K562 (cell line): Measurements from ENCODE around the gene ASB18. TPM values are rescaled to one million over a fixed set of nuclear protein-coding genes. Genes with fewer than 3 reads are reported as not detected.

ENCODE experiments used
- ATAC-seq: fragments of 200-7000 bp; cut with Tn5 transposase; 3 replicates; pipeline ENCODE4 v1.9.1; 2020; ENCODE audit warnings: moderate library complexity
- BruUV-seq: library from RNA; stranded (reverse); fragments of 400-500 nt; replicated peaks from 2 replicates; lab custom pipeline; 2021; lab: Mats Ljungman, UMichigan
- CTCF ChIA-PET: fragments of 300-600 bp; formaldehyde crosslinking; extraction: SDS; loops from one replicate; lab custom pipeline; 2021; ENCODE audit warnings: low intra/inter-chr PET ratio; lab: Yijun Ruan, JAX
- POLR2A ChIA-PET: fragments of 300-600, 350-650 bp; sonication (Branson Sonifier 250); formaldehyde crosslinking; extraction: SDS; loops from one replicate; lab custom pipeline; 2021; ENCODE audit warnings: antibody characterized with exemption, inconsistent platforms; lab: Yijun Ruan, JAX
- DNase-seq, 4 experiments: peaks; one replicate each; pipeline versions ENCODE4 v3.0.0 to v3.0.0-alpha.2; 2011 to 2018; ENCODE audit warnings: low spot score in 3 of 4, mixed read lengths in 3 of 4; ENCODE audit errors: extremely low read depth in 1 of 4
- FAIRE-seq: peaks from 2 replicates; lab custom pipeline; 2011; peaks lifted over from hg19 to GRCh38; lab: Jason Lieb, UNC
- H2AFZ ChIP-seq: 2 replicates; pipeline ENCODE4 v1.6.0; 2011; ENCODE audit warnings: low read depth, low read length, control low read depth, inconsistent platforms
- H3K27ac ChIP-seq: fragments of 200-600 bp; 3 replicates; pipeline ENCODE4 v1.8.0; 2011; ENCODE audit warnings: low read depth, mild to moderate bottlenecking, control low read depth, inconsistent platforms, low read length, moderate library complexity, mixed read lengths; ENCODE audit errors: extremely low read depth
- H3K27me3 ChIP-seq, 2 experiments: fragments of 300-600 bp in 1 of 2; 2 replicates in 1 of 2; 3 replicates in 1 of 2; pipeline versions ENCODE4 v1.6.0 to v1.8.0; 2011; ENCODE audit warnings: inconsistent platforms in 2 of 2, low read length in 2 of 2, mild to moderate bottlenecking in 1 of 2, mixed read lengths in 1 of 2, moderate library complexity in 1 of 2; ENCODE audit not compliant: control insufficient read depth in 2 of 2, insufficient read depth in 2 of 2
- H3K36me3 ChIP-seq: fragments of 300-600 bp; 3 replicates; pipeline ENCODE4 v1.8.0; 2011; ENCODE audit warnings: mild to moderate bottlenecking, low read length, inconsistent platforms; ENCODE audit not compliant: control insufficient read depth, insufficient read depth
- H3K4me1 ChIP-seq, 2 experiments: fragments of 200-600 bp in 1 of 2; replicated peaks in 1 of 2; 2 replicates in 1 of 2; 3 replicates in 1 of 2; pipeline versions ENCODE4 v1.5.1 to v1.8.0; 2011; ENCODE audit warnings: inconsistent platforms in 2 of 2, low read length in 2 of 2, mild to moderate bottlenecking in 1 of 2, mixed read lengths in 1 of 2, moderate library complexity in 1 of 2; ENCODE audit not compliant: control insufficient read depth in 2 of 2, insufficient read depth in 2 of 2
- H3K4me2 ChIP-seq: 2 replicates; pipeline ENCODE4 v1.6.1; 2011; ENCODE audit warnings: low read length, control low read depth, inconsistent platforms, mixed read lengths; ENCODE audit not compliant: insufficient read depth
- H3K4me3 ChIP-seq: fragments of 200-600 bp; sonication (generic), shearing (Covaris generic); 2 replicates; pipeline ENCODE4 v1.5.1; 2016; ENCODE audit warnings: control low read depth, inconsistent platforms
- H3K79me2 ChIP-seq: fragments of 200-600 bp; 3 replicates; pipeline ENCODE4 v1.8.0; 2011; ENCODE audit warnings: low read length, inconsistent platforms; ENCODE audit not compliant: control insufficient read depth, insufficient read depth
- H3K9ac ChIP-seq, 2 experiments: 2 replicates each; pipeline versions ENCODE4 v1.6.0 to v1.6.1; 2011; ENCODE audit warnings: low read depth in 2 of 2, low read length in 2 of 2, control low read depth in 1 of 2, inconsistent platforms in 1 of 2, mild to moderate bottlenecking in 1 of 2, mixed read lengths in 1 of 2; ENCODE audit not compliant: insufficient read depth in 1 of 2
- H3K9me1 ChIP-seq: one replicate; pipeline ENCODE4 v1.6.0; 2011; ENCODE audit warnings: inconsistent platforms, mild to moderate bottlenecking, low read length, moderate library complexity; ENCODE audit not compliant: control insufficient read depth, insufficient read depth
- H3K9me3 ChIP-seq: replicated peaks from 2 replicates; pipeline ENCODE4 v1.5.1; 2011; ENCODE audit warnings: low read depth, low read length, inconsistent platforms; ENCODE audit not compliant: control insufficient read depth, insufficient read depth
- H4K20me1 ChIP-seq: replicated peaks from 2 replicates; pipeline ENCODE4 v1.6.1; 2011; ENCODE audit warnings: low read length, inconsistent platforms, mixed read lengths; ENCODE audit not compliant: control insufficient read depth, insufficient read depth
- CTBP1 ChIP-seq: fragments of 450-650 bp; IDR thresholded peaks from 2 replicates; pipeline ENCODE4 v1.6.1; 2016; ENCODE audit warnings: borderline replicate concordance
- FOXP1 ChIP-seq: sonication (generic); formaldehyde crosslinking; IDR thresholded peaks from 2 replicates; pipeline ENCODE4 v1.8.0; 2022; ENCODE audit warnings: mild to moderate bottlenecking, missing genetic modification reagents
- POLR2G ChIP-seq: fragments of 200-400 bp; formaldehyde crosslinking; IDR thresholded peaks from 2 replicates; pipeline ENCODE4 v1.6.1; 2017; ENCODE audit warnings: low read depth, mild to moderate bottlenecking, antibody characterized with exemption, low read length, moderate library complexity
- TFAM ChIP-seq: fragments of 250-450 bp; sonication (Bioruptor Pico); conservative IDR thresholded peaks from 2 replicates; pipeline ENCODE4 v1.5.0; 2021; ENCODE audit warnings: mild to moderate bottlenecking, moderate library complexity
- ZBTB1 ChIP-seq: sonication (generic); formaldehyde crosslinking; IDR thresholded peaks from 2 replicates; pipeline ENCODE4 v1.8.1; 2023; ENCODE audit warnings: missing genetic modification reagents, low read depth, mild to moderate bottlenecking, borderline replicate concordance
- WGBS: fragments of 100-300 bp; shearing (Covaris generic); methylation state at CpG from one replicate; pipeline ENCODE4 v1.1.6; 2016; ENCODE audit warnings: low coverage, mixed read lengths; ENCODE audit not compliant: insufficient coverage; ENCODE audit errors: missing lambda C conversion rate; 5-methylcytosine and 5-hydroxymethylcytosine counted together
- in situ Hi-C: fragments of 300-500 bp; cut with MboI; formaldehyde crosslinking; loops from 4 replicates; pipeline ENCODE4 v1.15.0; 2018; ENCODE audit warnings: inconsistent platforms, mixed read lengths
- intact Hi-C: fragments of 100-400 bp; cut with micrococcal nuclease; formaldehyde crosslinking; loops from 2 replicates; pipeline ENCODE4 v1.14.2; 2022
- polyA plus RNA-seq, 8 experiments: library from polyadenylated mRNA; depleted of rRNA in 4 of 8; stranded (reverse) in 5 of 8; unstranded in 3 of 8; fragments of >200 nt; fragmentation: Nextera tagmentation in 2 of 8; fragmentation: Illumina TruSeq in 1 of 8; extraction: Ambion mirVana in 2 of 8; extraction: Trizol in 1 of 8; gene quantifications; 2 replicates each; pipeline versions ENCODE4 v1.2.1 to v1.2.3, GENCODE V29; 2011 to 2014; ENCODE audit warnings: inconsistent platforms in 1 of 8, missing spikeins in 1 of 8
- total RNA-seq, 7 experiments: library from RNA; depleted of rRNA in 6 of 7; stranded (reverse); fragments of >200 nt in 6 of 7; fragmentation: Illumina TruSeq in 2 of 7; extraction: Trizol in 2 of 7; gene quantifications; 2 replicates each; pipeline versions ENCODE4 v1.2.1 to v1.2.3, GENCODE V29; 2011 to 2021; ENCODE audit warnings: low replicate concordance in 1 of 7

ASB18 gene
- total and polyA plus RNA-seq, 9 of the 15 experiments (the other 6 are each of a cell fraction or from before 2014, with no cell fraction given) = not detected

DNA sequence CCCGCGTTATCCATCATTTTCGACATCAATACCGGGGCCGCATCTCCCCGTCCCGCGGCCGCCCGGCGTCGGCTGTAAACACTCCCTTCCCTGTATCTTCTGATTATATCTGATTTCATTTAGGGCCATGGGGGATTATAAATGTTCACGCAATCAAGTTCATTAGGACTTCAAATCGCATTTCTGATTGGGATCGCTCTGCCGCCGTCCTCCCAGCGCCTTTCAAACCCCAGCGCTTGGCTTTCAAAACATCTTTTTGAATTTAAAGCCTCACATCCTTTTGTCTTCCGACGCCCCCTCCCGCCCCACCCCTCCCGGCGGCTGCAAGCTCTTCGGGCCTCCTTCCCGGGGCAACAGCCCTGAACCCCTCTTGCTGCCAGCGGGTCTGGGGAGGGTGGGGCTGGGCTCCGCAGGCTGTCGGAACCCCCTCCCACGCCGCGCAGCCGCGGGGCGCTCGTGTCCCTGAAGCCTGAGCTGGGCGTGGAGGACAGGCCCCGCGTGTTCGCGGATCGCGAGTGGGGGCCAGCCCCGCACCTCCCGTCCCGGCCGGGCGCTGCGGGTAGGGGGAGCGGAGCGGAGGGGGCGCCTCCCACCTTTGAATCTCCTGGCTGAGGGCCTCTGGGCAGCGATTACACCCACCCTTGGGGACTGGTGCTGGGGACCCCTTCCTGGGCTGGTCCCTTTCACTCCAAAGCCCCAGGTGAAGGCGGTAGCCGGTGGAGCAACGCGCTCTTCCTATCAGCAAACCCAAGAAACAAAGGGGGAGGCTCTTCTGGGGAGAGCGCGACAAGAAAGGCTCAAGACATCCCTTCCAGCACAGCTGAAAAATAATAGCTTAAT lies 84.8 kb downstream of the ASB18 start:
- WGBS = 78% methylated on average over 20 of the region's 59 CpGs
- H3K9me1 ChIP-seq = no peaks in the 10 kb centered on the region
- FAIRE-seq = no peak
- ChIA-PET POLR2A (no interaction called here), CTCF (no interaction called here)
- H3K4me2 ChIP-seq = no peak overlapping the region
- H3K27ac ChIP-seq = no peak overlapping the region
- no peaks in the 10 kb centered on the region for H3K27me3 ChIP-seq
- DNase-seq = no peak
- no peak for TF ChIP-seq TFAM (CRISPR knock-in tag)
- TF ChIP-seq ZBTB1 = no peak
- no peak for TF ChIP-seq FOXP1 (CRISPR knock-in tag)
- no peak for TF ChIP-seq POLR2G
- TF ChIP-seq CTBP1 = no peak
- no TSS peak for BruUV-seq
- no peak overlapping the region for H2AFZ ChIP-seq
- in situ Hi-C loops (loop anchor here (5.0 kb wide), 1 partner anchor 402 kb away; no protein-coding TSS in a partner anchor), intact Hi-C loops (no loop called here)
- H3K79me2 ChIP-seq = no peaks in the 10 kb centered on the region
- H3K4me1 ChIP-seq = peaks cover 2 to 20% of the 10 kb centered on the region in 2 experiments; a peak in 4 of 5 replicates
- no peaks in the 10 kb centered on the region for H3K36me3 ChIP-seq
- ATAC-seq = no peak
- no peak overlapping the region for H3K4me3 ChIP-seq
- no peaks in the 10 kb centered on the region for H3K9me3 ChIP-seq
- no peaks in the 10 kb centered on the region for H4K20me1 ChIP-seq
- no peak overlapping the region for H3K9ac ChIP-seq
